ENCODE data around the gene MCF2L2.

The MCF2L2 gene

DNA sequence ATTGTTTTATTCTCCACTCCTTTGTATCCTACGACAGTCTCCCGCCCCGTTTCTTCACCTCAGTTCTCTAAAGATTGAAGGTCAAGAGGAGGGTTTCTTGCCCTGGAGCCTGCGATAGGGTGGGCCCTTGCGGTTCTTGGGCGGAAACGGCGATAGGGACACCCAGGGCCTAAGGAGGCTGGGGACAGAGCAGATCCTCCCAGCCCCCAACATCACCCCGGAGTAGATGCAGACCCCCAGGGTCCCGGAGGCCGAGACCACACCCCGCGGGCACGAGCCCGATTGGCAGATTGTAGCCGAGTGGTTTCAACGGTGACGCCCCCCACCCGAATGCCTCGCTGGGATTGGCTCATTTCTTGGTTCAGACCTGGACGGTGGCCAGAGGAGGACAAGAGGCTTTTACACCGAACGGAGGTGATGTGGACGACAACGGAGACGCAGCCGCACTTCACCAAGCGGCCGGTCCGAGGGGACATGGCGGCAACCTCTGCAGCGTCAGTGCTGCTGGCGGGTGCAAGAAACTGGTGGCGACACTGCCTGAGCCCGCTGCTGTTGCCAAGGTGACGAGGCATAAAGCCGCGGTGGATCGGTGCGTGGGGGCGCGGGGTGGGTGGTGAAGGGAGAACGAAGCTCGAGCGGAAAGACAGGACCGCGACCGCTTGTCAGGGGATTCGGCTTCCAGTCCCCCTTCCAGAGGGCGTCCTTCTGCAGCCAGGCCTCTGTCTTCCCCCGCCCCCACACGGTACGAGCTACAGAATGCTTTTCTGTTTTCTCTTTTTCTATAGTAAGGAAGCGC is 19.0 kb upstream of the MCF2L2 start (continued):
- TF ChIP-seq, protein P1, sequence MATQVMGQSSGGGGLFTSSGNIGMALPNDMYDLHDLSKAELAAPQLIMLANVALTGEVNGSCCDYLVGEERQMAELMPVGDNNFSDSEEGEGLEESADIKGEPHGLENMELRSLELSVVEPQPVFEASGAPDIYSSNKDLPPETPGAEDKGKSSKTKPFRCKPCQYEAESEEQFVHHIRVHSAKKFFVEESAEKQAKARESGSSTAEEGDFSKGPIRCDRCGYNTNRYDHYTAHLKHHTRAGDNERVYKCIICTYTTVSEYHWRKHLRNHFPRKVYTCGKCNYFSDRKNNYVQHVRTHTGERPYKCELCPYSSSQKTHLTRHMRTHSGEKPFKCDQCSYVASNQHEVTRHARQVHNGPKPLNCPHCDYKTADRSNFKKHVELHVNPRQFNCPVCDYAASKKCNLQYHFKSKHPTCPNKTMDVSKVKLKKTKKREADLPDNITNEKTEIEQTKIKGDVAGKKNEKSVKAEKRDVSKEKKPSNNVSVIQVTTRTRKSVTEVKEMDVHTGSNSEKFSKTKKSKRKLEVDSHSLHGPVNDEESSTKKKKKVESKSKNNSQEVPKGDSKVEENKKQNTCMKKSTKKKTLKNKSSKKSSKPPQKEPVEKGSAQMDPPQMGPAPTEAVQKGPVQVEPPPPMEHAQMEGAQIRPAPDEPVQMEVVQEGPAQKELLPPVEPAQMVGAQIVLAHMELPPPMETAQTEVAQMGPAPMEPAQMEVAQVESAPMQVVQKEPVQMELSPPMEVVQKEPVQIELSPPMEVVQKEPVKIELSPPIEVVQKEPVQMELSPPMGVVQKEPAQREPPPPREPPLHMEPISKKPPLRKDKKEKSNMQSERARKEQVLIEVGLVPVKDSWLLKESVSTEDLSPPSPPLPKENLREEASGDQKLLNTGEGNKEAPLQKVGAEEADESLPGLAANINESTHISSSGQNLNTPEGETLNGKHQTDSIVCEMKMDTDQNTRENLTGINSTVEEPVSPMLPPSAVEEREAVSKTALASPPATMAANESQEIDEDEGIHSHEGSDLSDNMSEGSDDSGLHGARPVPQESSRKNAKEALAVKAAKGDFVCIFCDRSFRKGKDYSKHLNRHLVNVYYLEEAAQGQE (tag by site-specific recombination; IDR thresholded peaks at IDR 0.05) = 0 out of 2 replicates have a peak, but pooled peaks have one; percentile 18
- TF ChIP-seq, protein P2, sequence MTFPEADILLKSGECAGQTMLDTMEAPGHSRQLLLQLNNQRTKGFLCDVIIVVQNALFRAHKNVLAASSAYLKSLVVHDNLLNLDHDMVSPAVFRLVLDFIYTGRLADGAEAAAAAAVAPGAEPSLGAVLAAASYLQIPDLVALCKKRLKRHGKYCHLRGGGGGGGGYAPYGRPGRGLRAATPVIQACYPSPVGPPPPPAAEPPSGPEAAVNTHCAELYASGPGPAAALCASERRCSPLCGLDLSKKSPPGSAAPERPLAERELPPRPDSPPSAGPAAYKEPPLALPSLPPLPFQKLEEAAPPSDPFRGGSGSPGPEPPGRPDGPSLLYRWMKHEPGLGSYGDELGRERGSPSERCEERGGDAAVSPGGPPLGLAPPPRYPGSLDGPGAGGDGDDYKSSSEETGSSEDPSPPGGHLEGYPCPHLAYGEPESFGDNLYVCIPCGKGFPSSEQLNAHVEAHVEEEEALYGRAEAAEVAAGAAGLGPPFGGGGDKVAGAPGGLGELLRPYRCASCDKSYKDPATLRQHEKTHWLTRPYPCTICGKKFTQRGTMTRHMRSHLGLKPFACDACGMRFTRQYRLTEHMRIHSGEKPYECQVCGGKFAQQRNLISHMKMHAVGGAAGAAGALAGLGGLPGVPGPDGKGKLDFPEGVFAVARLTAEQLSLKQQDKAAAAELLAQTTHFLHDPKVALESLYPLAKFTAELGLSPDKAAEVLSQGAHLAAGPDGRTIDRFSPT (tag by site-specific recombination; IDR thresholded peaks at IDR 0.05) = peak; percentile 75; the same call in 1 of the 2 replicates
- TF ChIP-seq ZBTB20 (tag by site-specific recombination; IDR thresholded peaks at IDR 0.05) (peak; percentile 43; the same call in 1 of the 2 replicates), HOXA7 (CRISPR knock-in tag; IDR thresholded peaks at IDR 0.05; ENCODE audit: borderline replicate concordance) (no peak), ZNF48 (tag by site-specific recombination; IDR thresholded peaks at IDR 0.05) (no peak), PRDM1 (tag by site-specific recombination; IDR thresholded peaks at IDR 0.05) (peak; percentile 79), ZFP37 (tag by site-specific recombination; IDR thresholded peaks at IDR 0.05) (peak; percentile 99), ZSCAN30 (tag by site-specific recombination; IDR thresholded peaks at IDR 0.05) (peak; percentile 12; the same call in 1 of the 2 replicates), ZNF629 (tag by site-specific recombination; IDR thresholded peaks at IDR 0.05) (0 out of 2 replicates have a peak, but pooled peaks have one; percentile 32), ZNF2 (tag by site-specific recombination; IDR thresholded peaks at IDR 0.05) (peak; percentile 90), GLIS2 (tag by site-specific recombination; IDR thresholded peaks at IDR 0.05) (peak; percentile 97), ZBTB8A (tag by site-specific recombination; IDR thresholded peaks at IDR 0.05) (peak; percentile 38; the same call in 1 of the 2 replicates), ZNF221 (tag by site-specific recombination; IDR thresholded peaks at IDR 0.05; ENCODE audit: borderline replicate concordance) (no peak), ZNF660 (tag by site-specific recombination; IDR thresholded peaks at IDR 0.05) (no peak; the same call in none of the 2 replicates), ZNF530 (tag by site-specific recombination; IDR thresholded peaks at IDR 0.05; ENCODE audit: low read depth) (no peak), ZNF223 (tag by site-specific recombination; IDR thresholded peaks at IDR 0.05) (no peak), SP2 (tag by site-specific recombination; IDR thresholded peaks at IDR 0.05) (peak; percentile 80), ZNF335 (tag by site-specific recombination; conservative IDR thresholded peaks at IDR 0.05) (peak; percentile 84), ZNF341 (tag by site-specific recombination; IDR thresholded peaks at IDR 0.05; ENCODE audit: low read depth) (peak; percentile 52), GLI4 (tag by site-specific recombination; IDR thresholded peaks at IDR 0.05) (no peak), ZNF623 (tag by site-specific recombination; IDR thresholded peaks at IDR 0.05) (0 out of 2 replicates have a peak, but pooled peaks have one; percentile 9), ZBTB7A (tag by site-specific recombination; IDR thresholded peaks at IDR 0.05; ENCODE audit: low read depth) (no peak), ZFHX2 (tag by site-specific recombination; conservative IDR thresholded peaks at IDR 0.05) (peak; percentile 88)
- TF ChIP-seq, protein P3, sequence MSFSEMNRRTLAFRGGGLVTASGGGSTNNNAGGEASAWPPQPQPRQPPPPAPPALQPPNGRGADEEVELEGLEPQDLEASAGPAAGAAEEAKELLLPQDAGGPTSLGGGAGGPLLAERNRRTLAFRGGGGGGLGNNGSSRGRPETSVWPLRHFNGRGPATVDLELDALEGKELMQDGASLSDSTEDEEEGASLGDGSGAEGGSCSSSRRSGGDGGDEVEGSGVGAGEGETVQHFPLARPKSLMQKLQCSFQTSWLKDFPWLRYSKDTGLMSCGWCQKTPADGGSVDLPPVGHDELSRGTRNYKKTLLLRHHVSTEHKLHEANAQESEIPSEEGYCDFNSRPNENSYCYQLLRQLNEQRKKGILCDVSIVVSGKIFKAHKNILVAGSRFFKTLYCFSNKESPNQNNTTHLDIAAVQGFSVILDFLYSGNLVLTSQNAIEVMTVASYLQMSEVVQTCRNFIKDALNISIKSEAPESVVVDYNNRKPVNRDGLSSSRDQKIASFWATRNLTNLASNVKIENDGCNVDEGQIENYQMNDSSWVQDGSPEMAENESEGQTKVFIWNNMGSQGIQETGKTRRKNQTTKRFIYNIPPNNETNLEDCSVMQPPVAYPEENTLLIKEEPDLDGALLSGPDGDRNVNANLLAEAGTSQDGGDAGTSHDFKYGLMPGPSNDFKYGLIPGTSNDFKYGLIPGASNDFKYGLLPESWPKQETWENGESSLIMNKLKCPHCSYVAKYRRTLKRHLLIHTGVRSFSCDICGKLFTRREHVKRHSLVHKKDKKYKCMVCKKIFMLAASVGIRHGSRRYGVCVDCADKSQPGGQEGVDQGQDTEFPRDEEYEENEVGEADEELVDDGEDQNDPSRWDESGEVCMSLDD (tag by site-specific recombination; IDR thresholded peaks at IDR 0.05) = no peak
- TF ChIP-seq, protein P4, sequence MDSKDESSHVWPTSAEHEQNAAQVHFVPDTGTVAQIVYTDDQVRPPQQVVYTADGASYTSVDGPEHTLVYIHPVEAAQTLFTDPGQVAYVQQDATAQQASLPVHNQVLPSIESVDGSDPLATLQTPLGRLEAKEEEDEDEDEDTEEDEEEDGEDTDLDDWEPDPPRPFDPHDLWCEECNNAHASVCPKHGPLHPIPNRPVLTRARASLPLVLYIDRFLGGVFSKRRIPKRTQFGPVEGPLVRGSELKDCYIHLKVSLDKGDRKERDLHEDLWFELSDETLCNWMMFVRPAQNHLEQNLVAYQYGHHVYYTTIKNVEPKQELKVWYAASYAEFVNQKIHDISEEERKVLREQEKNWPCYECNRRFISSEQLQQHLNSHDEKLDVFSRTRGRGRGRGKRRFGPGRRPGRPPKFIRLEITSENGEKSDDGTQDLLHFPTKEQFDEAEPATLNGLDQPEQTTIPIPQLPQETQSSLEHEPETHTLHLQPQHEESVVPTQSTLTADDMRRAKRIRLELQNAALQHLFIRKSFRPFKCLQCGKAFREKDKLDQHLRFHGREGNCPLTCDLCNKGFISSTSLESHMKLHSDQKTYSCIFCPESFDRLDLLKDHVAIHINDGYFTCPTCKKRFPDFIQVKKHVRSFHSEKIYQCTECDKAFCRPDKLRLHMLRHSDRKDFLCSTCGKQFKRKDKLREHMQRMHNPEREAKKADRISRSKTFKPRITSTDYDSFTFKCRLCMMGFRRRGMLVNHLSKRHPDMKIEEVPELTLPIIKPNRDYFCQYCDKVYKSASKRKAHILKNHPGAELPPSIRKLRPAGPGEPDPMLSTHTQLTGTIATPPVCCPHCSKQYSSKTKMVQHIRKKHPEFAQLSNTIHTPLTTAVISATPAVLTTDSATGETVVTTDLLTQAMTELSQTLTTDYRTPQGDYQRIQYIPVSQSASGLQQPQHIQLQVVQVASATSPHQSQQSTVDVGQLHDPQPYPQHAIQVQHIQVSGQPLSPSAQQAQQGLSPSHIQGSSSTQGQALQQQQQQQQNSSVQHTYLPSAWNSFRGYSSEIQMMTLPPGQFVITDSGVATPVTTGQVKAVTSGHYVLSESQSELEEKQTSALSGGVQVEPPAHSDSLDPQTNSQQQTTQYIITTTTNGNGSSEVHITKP (tag by site-specific recombination; IDR thresholded peaks at IDR 0.05) = peak; percentile 75
